Measurements from ENCODE around the gene TRIP13.

Gene TRIP13

DNA sequence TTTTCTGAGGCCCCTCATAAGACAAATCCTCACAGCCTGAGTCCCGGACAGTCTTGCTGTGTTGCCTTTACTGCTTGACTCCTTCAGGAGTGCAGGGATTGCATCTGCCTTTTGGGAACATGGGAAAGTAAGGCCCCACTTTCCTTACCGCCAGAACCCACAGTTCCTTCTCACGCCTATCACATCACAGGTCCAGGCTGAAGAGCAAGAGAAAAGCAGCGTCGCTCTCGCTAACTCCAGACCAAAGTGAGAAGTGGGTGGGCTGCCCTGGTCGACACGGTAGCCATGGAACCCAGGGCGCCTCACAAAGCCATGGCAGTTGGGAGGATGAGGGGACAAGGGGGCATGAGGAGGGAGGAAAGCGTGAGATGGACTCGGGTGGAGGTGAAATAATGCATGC is 34.0 kb upstream of the TRIP13 start:
- Histone ChIP-seq H3K27me3 (ENCODE audit: control insufficient read depth, insufficient read depth, low read length) (no peaks in the 10 kb centered on the region), H3K27ac (ENCODE audit: low read length) (no peak overlapping the region), H3K36me3 (ENCODE audit: control insufficient read depth, low read depth, low read length) (peaks cover 13% of the 10 kb centered on the region), H3K4me3 (ENCODE audit: low read length) (no peak overlapping the region), H3K9me3 (ENCODE audit: control insufficient read depth, low read depth, low read length) (no peaks in the 10 kb centered on the region), H3K9ac (ENCODE audit: low read length) (no peak overlapping the region), H3K4me1 (ENCODE audit: control insufficient read depth, low read depth, low read length) (no peaks in the 10 kb centered on the region)

DNA sequence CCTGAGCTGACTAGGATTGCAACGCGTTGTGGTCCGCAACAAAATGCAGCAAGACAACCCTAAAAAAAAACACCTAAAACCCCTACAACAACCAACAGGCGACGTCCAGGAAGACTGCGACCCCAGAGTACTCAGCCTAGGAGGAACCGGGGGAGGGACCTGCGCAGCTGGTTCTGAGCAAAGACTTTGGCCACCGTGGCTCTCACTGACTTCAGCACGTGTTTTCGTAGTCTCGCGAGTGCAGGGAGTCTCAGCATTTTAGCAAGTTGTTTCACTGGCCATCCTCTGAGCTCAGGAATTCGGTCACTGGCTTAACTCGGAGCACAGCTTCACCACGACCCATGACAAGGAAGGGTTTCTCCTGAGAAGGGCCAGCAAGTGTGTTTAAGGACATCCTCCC is 33.3 kb upstream of the TRIP13 start:
- H3K9ac ChIP-seq (ENCODE audit: low read length) = no peak overlapping the region
- H3K27ac ChIP-seq (ENCODE audit: low read length) = no peak overlapping the region

GRCh38 chr5:859798-860296 is 32.8 kb upstream of the TRIP13 start:
- Histone ChIP-seq H3K9ac (ENCODE audit: low read length) (no peak overlapping the region), H3K27me3 (ENCODE audit: control insufficient read depth, insufficient read depth, low read length) (no peaks in the 10 kb centered on the region), H3K27ac (ENCODE audit: low read length) (no peak overlapping the region), H3K36me3 (ENCODE audit: control insufficient read depth, low read depth, low read length) (peaks cover 24% of the 10 kb centered on the region), H3K4me3 (ENCODE audit: low read length) (no peak overlapping the region), H3K4me1 (ENCODE audit: control insufficient read depth, low read depth, low read length) (no peaks in the 10 kb centered on the region), H3K9me3 (ENCODE audit: control insufficient read depth, low read depth, low read length) (no peaks in the 10 kb centered on the region)

More for the DNA sequence above, 33.3 kb upstream of the TRIP13 start:
- Histone ChIP-seq H3K4me1 (ENCODE audit: control insufficient read depth, low read depth, low read length) (no peaks in the 10 kb centered on the region), H3K27me3 (ENCODE audit: control insufficient read depth, insufficient read depth, low read length) (no peaks in the 10 kb centered on the region), H3K36me3 (ENCODE audit: control insufficient read depth, low read depth, low read length) (peaks cover 20% of the 10 kb centered on the region), H3K4me3 (ENCODE audit: low read length) (no peak overlapping the region), H3K9me3 (ENCODE audit: control insufficient read depth, low read depth, low read length) (no peaks in the 10 kb centered on the region)

GRCh38 chr5:860506-861150 is 32.1 kb upstream of the TRIP13 start:
- Histone ChIP-seq H3K4me3 (ENCODE audit: low read length) (no peak overlapping the region), H3K36me3 (ENCODE audit: control insufficient read depth, low read depth, low read length) (peaks cover 32% of the 10 kb centered on the region), H3K27ac (ENCODE audit: low read length) (no peak overlapping the region), H3K9ac (ENCODE audit: low read length) (no peak overlapping the region), H3K4me1 (ENCODE audit: control insufficient read depth, low read depth, low read length) (no peaks in the 10 kb centered on the region), H3K9me3 (ENCODE audit: control insufficient read depth, low read depth, low read length) (no peaks in the 10 kb centered on the region), H3K27me3 (ENCODE audit: control insufficient read depth, insufficient read depth, low read length) (no peaks in the 10 kb centered on the region)

DNA sequence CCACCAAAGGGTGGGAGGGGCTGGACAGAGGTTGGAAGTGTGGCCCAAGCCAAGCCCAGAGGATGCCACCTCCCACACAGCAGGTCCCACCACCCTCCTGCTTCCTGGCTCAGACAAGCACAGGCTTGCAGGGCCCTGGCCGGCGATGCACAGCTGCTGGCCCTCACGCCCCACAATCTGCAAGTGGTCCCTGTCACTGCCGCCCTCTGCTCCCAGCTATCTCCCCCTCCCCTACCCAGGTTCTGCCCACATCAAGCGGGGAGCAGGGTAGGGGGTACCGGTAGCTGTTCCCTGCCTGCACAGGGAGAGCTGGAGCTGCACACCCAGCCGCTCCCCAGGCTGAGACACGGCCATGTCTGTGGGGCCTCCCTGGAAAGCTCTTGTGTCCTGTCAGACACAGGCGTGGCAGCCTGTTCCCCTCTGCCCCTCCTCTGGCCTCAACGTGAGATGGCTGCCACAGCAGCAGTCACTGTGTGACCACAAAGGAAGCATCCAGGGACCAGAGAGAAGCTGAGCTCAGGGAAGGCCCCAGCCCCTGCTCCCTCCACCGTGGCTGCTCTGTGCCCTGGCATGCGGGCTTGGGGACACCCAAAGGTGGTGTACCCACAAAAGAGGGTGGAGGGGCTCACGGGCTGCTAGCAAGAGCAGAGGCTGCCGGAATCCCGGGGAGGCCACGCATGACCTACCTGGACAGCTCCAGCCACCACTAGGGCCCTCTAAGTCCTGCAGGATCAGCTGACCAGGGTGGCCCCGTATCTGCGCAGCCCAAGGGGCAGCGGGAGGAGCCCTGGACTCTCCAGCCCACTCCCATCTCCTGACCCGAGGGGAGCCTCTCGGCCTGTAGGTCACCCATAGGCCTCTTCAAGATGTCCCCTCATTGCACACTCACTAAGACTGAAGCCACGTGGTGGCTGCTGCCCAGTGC is 31.0 kb upstream of the TRIP13 start:
- Histone ChIP-seq H3K36me3 (ENCODE audit: control insufficient read depth, low read depth, low read length) (peaks cover 39% of the 10 kb centered on the region), H3K4me3 (ENCODE audit: low read length) (no peak overlapping the region), H3K9me3 (ENCODE audit: control insufficient read depth, low read depth, low read length) (no peaks in the 10 kb centered on the region), H3K4me1 (ENCODE audit: control insufficient read depth, low read depth, low read length) (no peaks in the 10 kb centered on the region), H3K9ac (ENCODE audit: low read length) (no peak overlapping the region), H3K27ac (ENCODE audit: low read length) (no peak overlapping the region), H3K27me3 (ENCODE audit: control insufficient read depth, insufficient read depth, low read length) (no peaks in the 10 kb centered on the region)

DNA sequence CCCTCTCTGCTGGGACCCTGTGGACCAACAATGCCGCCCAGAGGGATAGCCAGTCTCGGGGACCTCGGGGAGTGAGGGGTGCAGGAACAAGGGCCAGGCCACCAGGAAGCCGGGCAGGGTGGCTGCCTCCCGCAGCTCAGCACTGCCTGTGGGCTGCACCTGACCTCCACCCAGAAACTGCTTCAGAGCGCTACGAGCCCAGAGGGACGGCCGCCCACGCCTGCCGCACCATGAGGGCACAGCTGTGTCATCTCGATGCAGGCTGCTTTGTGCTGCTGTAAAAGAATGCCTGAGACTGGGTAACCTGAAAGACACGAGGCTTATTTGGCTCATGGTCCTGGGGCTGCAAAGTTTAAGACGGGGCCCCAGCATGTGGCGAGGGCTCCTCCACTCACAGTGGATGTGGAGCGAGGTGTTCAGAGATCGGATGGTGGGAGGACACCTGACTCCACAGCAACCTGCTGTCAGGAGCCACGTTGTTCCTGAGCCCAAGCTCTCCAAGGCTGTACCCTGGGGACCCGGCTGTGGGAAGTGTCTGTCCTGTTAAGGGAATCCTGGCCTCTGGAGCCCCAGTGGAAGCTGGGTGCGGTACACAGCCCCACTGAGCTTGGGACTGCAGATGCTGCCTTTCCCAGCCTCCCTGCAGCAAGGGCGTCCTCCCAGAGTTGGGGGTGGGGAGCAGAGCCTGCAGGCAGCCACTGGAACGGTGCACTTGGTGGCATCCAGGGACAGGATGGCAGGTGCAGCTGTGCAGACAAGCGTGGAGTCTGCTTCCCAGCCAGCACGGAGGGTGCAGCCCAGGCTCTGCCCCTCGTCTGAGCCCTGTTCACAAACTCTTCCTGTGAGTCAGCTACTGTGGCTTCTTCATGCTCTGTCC is 30.1 kb upstream of the TRIP13 start:
- no peak overlapping the region for H3K9ac ChIP-seq (ENCODE audit: low read length)
- no peak overlapping the region for H3K27ac ChIP-seq (ENCODE audit: low read length)
- H3K4me1 ChIP-seq (ENCODE audit: control insufficient read depth, low read depth, low read length) = no peaks in the 10 kb centered on the region
- H3K27me3 ChIP-seq (ENCODE audit: control insufficient read depth, insufficient read depth, low read length) = no peaks in the 10 kb centered on the region
- no peak overlapping the region for H3K4me3 ChIP-seq (ENCODE audit: low read length)
- no peaks in the 10 kb centered on the region for H3K9me3 ChIP-seq (ENCODE audit: control insufficient read depth, low read depth, low read length)
- H3K36me3 ChIP-seq (ENCODE audit: control insufficient read depth, low read depth, low read length) = peaks cover 45% of the 10 kb centered on the region

DNA sequence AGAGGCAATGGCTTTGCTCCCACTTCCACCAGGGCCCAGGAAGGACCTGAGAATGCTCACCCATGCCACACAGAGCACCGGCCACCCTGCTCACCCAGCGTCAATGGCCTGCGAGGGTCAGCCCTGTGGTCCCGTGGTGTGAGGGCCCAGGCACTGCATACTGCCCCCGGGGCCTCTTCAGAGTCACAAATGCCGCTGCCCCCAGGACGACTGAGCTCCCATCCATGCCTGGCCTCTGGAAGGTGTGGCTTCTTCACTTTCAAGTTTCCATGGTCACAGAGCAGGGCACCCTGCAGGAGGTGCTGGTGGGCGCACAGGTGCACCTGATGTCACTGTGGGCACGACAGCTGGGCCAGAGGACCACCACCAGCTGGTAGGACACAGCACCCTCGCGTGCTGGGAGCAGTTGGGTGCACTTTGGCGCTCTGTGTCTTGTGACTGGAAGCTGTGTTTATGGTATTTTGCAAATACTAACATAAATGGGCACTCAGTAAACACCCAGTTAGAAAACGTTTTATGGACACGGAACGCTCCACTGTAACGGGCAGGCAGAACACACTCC is 29.4 kb upstream of the TRIP13 start:
- no peaks in the 10 kb centered on the region for H3K9me3 ChIP-seq (ENCODE audit: control insufficient read depth, low read depth, low read length)
- H3K9ac ChIP-seq (ENCODE audit: low read length) = no peak overlapping the region
- H3K4me1 ChIP-seq (ENCODE audit: control insufficient read depth, low read depth, low read length) = no peaks in the 10 kb centered on the region
- no peak overlapping the region for H3K4me3 ChIP-seq (ENCODE audit: low read length)
- H3K27ac ChIP-seq (ENCODE audit: low read length) = no peak overlapping the region
- H3K36me3 ChIP-seq (ENCODE audit: control insufficient read depth, low read depth, low read length) = peaks cover 53% of the 10 kb centered on the region
- H3K27me3 ChIP-seq (ENCODE audit: control insufficient read depth, insufficient read depth, low read length) = no peaks in the 10 kb centered on the region

GRCh38 chr5:864492-865167 is 28.1 kb upstream of the TRIP13 start:
- Histone ChIP-seq H3K36me3 (ENCODE audit: control insufficient read depth, low read depth, low read length) (peaks cover 66% of the 10 kb centered on the region), H3K4me1 (ENCODE audit: control insufficient read depth, low read depth, low read length) (no peaks in the 10 kb centered on the region), H3K27ac (ENCODE audit: low read length) (no peak overlapping the region), H3K9ac (ENCODE audit: low read length) (no peak overlapping the region), H3K4me3 (ENCODE audit: low read length) (no peak overlapping the region), H3K27me3 (ENCODE audit: control insufficient read depth, insufficient read depth, low read length) (no peaks in the 10 kb centered on the region), H3K9me3 (ENCODE audit: control insufficient read depth, low read depth, low read length) (no peaks in the 10 kb centered on the region)

- no peak overlapping the region for H3K27ac ChIP-seq (ENCODE audit: low read length)
- no peaks in the 10 kb centered on the region for H3K9me3 ChIP-seq (ENCODE audit: control insufficient read depth, low read depth, low read length)
- peaks cover 71% of the 10 kb centered on the region for H3K36me3 ChIP-seq (ENCODE audit: control insufficient read depth, low read depth, low read length)
- H3K27me3 ChIP-seq (ENCODE audit: control insufficient read depth, insufficient read depth, low read length) = no peaks in the 10 kb centered on the region
- no peak overlapping the region for H3K9ac ChIP-seq (ENCODE audit: low read length)
- no peaks in the 10 kb centered on the region for H3K4me1 ChIP-seq (ENCODE audit: control insufficient read depth, low read depth, low read length)
- no peak overlapping the region for H3K4me3 ChIP-seq (ENCODE audit: low read length)
Observed at GRCh38 chr5:865168-865521, 27.5 kb upstream of the TRIP13 start.

DNA sequence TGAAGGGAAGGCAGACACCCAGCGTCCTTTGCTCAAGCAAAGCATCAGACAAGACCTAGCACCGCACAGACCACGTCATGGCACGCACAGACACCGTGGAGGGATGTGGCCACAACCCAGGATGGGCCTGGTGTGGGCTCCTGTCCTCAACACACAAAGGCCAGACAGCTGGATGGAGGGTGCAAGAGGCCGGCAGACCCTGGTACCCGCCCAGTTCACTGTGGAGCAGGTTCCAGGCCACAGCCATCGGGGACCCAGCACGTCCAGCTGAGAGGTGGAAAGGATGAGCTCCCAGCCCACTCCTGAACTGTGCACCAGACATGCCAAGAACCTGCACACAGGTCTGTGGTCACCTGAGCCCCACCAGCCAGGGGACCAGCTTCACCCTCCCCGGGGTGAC is 26.9 kb upstream of the TRIP13 start:
- no peaks in the 10 kb centered on the region for H3K4me1 ChIP-seq (ENCODE audit: control insufficient read depth, low read depth, low read length)

More for the DNA sequence above, 26.9 kb upstream of the TRIP13 start:
- Histone ChIP-seq H3K36me3 (ENCODE audit: control insufficient read depth, low read depth, low read length) (peaks cover 77% of the 10 kb centered on the region), H3K4me3 (ENCODE audit: low read length) (no peak overlapping the region), H3K9ac (ENCODE audit: low read length) (no peak overlapping the region), H3K27me3 (ENCODE audit: control insufficient read depth, insufficient read depth, low read length) (no peaks in the 10 kb centered on the region), H3K27ac (ENCODE audit: low read length) (no peak overlapping the region), H3K9me3 (ENCODE audit: control insufficient read depth, low read depth, low read length) (no peaks in the 10 kb centered on the region)

All from iPS-18a (cell line).